Gastrocnemius medialis (tissue), 4 donors: ENCODE data around the gene CCDC92. TPM values are rescaled to one million over a fixed set of nuclear protein-coding genes. Genes with fewer than 3 reads are reported as not detected.

ENCODE experiments used
- ATAC-seq, 2 donors: fragments of 150-250 bp; one replicate each; pipeline ENCODE4 v1.9.1; 2016
- DNase-seq, 2 donors: peaks; one replicate each; pipeline ENCODE4 v3.0.0-alpha.2; 2019
- H3K27ac ChIP-seq, 4 donors: fragments of 200-600 bp; sonication (generic); 1 replicate in 1 of 4; 2 replicates in 3 of 4; pipeline ENCODE4 v1.5.1; 2016 to 2018; ENCODE audit warnings: mild to moderate bottlenecking in 2 of 4, moderate library complexity in 1 of 4
- H3K27me3 ChIP-seq, 3 donors: fragments of 200-600 bp; sonication (generic) in 2 of 3; 1 replicate in 1 of 3; 2 replicates in 2 of 3; pipeline versions ENCODE4 v1.5.1 to v1.6.0; 2016 to 2019; ENCODE audit warnings: mild to moderate bottlenecking in 1 of 3, moderate library complexity in 1 of 3
- H3K36me3 ChIP-seq, 2 donors: fragments of 200-600 bp; sonication (generic) in 1 of 2; one replicate each; pipeline ENCODE4 v1.5.1; 2017 to 2018
- H3K4me1 ChIP-seq, 2 donors: fragments of 200-600 bp; sonication (generic) in 1 of 2; one replicate each; pipeline ENCODE4 v1.5.1; 2016 to 2017; ENCODE audit warnings: mild to moderate bottlenecking in 2 of 2
- H3K4me3 ChIP-seq, 4 donors: fragments of 200-600 bp; sonication (generic) in 3 of 4; 1 replicate in 1 of 4; 2 replicates in 3 of 4; pipeline ENCODE4 v1.5.1; 2016 to 2019; ENCODE audit warnings: mild to moderate bottlenecking in 2 of 4
- H3K9me3 ChIP-seq, 3 donors: fragments of 200-600 bp; sonication (generic) in 2 of 3; 1 replicate in 1 of 3; 2 replicates in 2 of 3; pipeline ENCODE4 v1.5.1; 2016 to 2019
- CTCF ChIP-seq, 5 experiments: fragments of 450-650 bp in 3 of 5; fragments of 200-600 bp in 2 of 5; sonication (generic) in 2 of 5; IDR thresholded peaks in 4 of 5; conservative IDR thresholded peaks in 1 of 5; 1 replicate in 4 of 5; 2 replicates in 1 of 5; pipeline ENCODE4 v1.5.1; 2016 to 2019; ENCODE audit warnings: antibody characterized with exemption in 5 of 5, mild to moderate bottlenecking in 3 of 5, moderate library complexity in 3 of 5
- POLR2A ChIP-seq, 2 donors: fragments of 450-650 bp; IDR thresholded peaks; one replicate each; pipeline ENCODE4 v1.6.1; 2017; ENCODE audit warnings: antibody characterized with exemption in 2 of 2, mild to moderate bottlenecking in 2 of 2, moderate library complexity in 2 of 2
- in situ Hi-C, 4 donors: fragments of 200-750 bp; cut with MboI; loops; one replicate each; pipeline versions ENCODE4 v1.15.0 to v1.8.0; 2017; ENCODE audit warnings: low sequenced_read_pairs in 4 of 4
- intact Hi-C: fragments of 100-400 bp; cut with DNase I; formaldehyde crosslinking; loops from one replicate; pipeline ENCODE4 v1.15.1; 2023; ENCODE audit warnings: low total_unique reads
- total RNA-seq, 4 donors: library from RNA; depleted of rRNA; stranded (reverse); fragments of >200 nt; gene quantifications; one replicate each; pipeline versions ENCODE4 v1.1.0 to v1.2.3, GENCODE V29; 2016

CCDC92 gene
- total RNA-seq, 4 donors from 2014 or later: 21.1 to 29.1 (median 23.7) TPM

GRCh38 chr12:124008595-124008994 lies 36.0 kb upstream of the CCDC92 start:
- in situ Hi-C loops: no loop called here
- Histone ChIP-seq H3K27ac (peak overlapping the region in 1 of 4 donors; percentile 71), H3K36me3 (peaks cover 0 to 27% of the 10 kb centered on the region in 2 donors), H3K4me1 (peaks cover 49 to 60% of the 10 kb centered on the region in 2 donors), H3K4me3 (no peak overlapping the region), H3K9me3 (no peaks in the 10 kb centered on the region), H3K27me3 (no peaks in the 10 kb centered on the region)
- ATAC-seq (peak in 1 of 2 donors; percentile 26), DNase-seq (peak in 1 of 2 donors; percentile 22)
- TF ChIP-seq CTCF (IDR thresholded peaks at IDR 0.05 in 4 of 5, conservative IDR thresholded peaks at IDR 0.05 in 1 of 5) (no peak), POLR2A (IDR thresholded peaks at IDR 0.05) (no peak)
- intact Hi-C loops: no loop called here

- DNase-seq: no peak
- peak; percentile 62 to 80 for ATAC-seq
- peaks cover 49 to 60% of the 10 kb centered on the region in 2 donors for H3K4me1 ChIP-seq
- peaks cover 0 to 22% of the 10 kb centered on the region in 2 donors for H3K36me3 ChIP-seq
- TF ChIP-seq CTCF (IDR thresholded peaks at IDR 0.05 in 4 of 5, conservative IDR thresholded peaks at IDR 0.05 in 1 of 5): no peak
- no peaks in the 10 kb centered on the region for H3K9me3 ChIP-seq
- H3K27me3 ChIP-seq: no peaks in the 10 kb centered on the region
- H3K4me3 ChIP-seq: no peak overlapping the region
- intact Hi-C loops: no loop called here
- in situ Hi-C loops: no loop called here
- peak overlapping the region in 3 of 4 donors; percentile 33 to 71 (median 38) for H3K27ac ChIP-seq
Measured at GRCh38 chr12:124007826-124008570, 35.4 kb upstream of the CCDC92 start.

GRCh38 chr12:124006846-124007713 lies 34.4 kb upstream of the CCDC92 start:
- H3K36me3 ChIP-seq: peaks cover 0 to 13% of the 10 kb centered on the region in 2 donors
- in situ Hi-C loops: no loop called here
- no peak for TF ChIP-seq POLR2A (IDR thresholded peaks at IDR 0.05)
- no peak for TF ChIP-seq CTCF (IDR thresholded peaks at IDR 0.05 in 4 of 5, conservative IDR thresholded peaks at IDR 0.05 in 1 of 5)

GRCh38 chr12:124006085-124006845 lies 33.6 kb upstream of the CCDC92 start:
- in situ Hi-C loops: no loop called here
- Histone ChIP-seq H3K27ac (peak overlapping the region in 1 of 4 donors; percentile 46), H3K27me3 (no peaks in the 10 kb centered on the region), H3K4me1 (peaks cover 49 to 60% of the 10 kb centered on the region in 2 donors), H3K4me3 (no peak overlapping the region), H3K9me3 (no peaks in the 10 kb centered on the region), H3K36me3 (peaks cover 0 to 5% of the 10 kb centered on the region in 2 donors)
- ATAC-seq: no peak
- no peak for DNase-seq
- TF ChIP-seq CTCF (IDR thresholded peaks at IDR 0.05 in 4 of 5, conservative IDR thresholded peaks at IDR 0.05 in 1 of 5): no peak
- no peak for TF ChIP-seq POLR2A (IDR thresholded peaks at IDR 0.05)
- intact Hi-C loops: no loop called here

More at GRCh38 chr12:124006846-124007713, 34.4 kb upstream of the CCDC92 start:
- Histone ChIP-seq H3K9me3 (no peaks in the 10 kb centered on the region), H3K27me3 (no peaks in the 10 kb centered on the region), H3K27ac (no peak overlapping the region), H3K4me3 (no peak overlapping the region), H3K4me1 (peaks cover 49 to 60% of the 10 kb centered on the region in 2 donors)
- intact Hi-C loops: no loop called here
- DNase-seq (no peak), ATAC-seq (no peak)
